GM19452 (cell line): ENCODE data around the gene ESPNL.

Experiments
- ATAC-seq: cut with Tn5 transposase; IDR thresholded peaks from one replicate; pipeline ENCODE4 v1.9.1; 2021; ENCODE audit not compliant: unreplicated experiment

ESPNL gene

GRCh38 chr2:238075397-238075796, 24.7 kb upstream of the ESPNL start:
- ATAC-seq: no peak

GRCh38 chr2:238077292-238077691, 22.8 kb upstream of the ESPNL start:
- no peak for ATAC-seq

GRCh38 chr2:238079874-238080327, 20.2 kb upstream of the ESPNL start:
- ATAC-seq: no peak

- no peak for ATAC-seq
Measured at GRCh38 chr2:238080518-238080917, 19.6 kb upstream of the ESPNL start.

GRCh38 chr2:238081150-238081549, 19.0 kb upstream of the ESPNL start:
- ATAC-seq: no peak

- ATAC-seq: no peak
Measured at GRCh38 chr2:238081561-238081960, 18.6 kb upstream of the ESPNL start.

GRCh38 chr2:238082151-238082550, 18.0 kb upstream of the ESPNL start:
- ATAC-seq: no peak

- no peak for ATAC-seq
Measured at GRCh38 chr2:238082827-238083226, 17.3 kb upstream of the ESPNL start.

- no peak for ATAC-seq
Measured at GRCh38 chr2:238083919-238084318, 16.2 kb upstream of the ESPNL start.

- ATAC-seq: no peak
Measured at GRCh38 chr2:238084761-238085160, 15.4 kb upstream of the ESPNL start.

- no peak for ATAC-seq
Measured at GRCh38 chr2:238085899-238086298, 14.2 kb upstream of the ESPNL start.

- ATAC-seq: no peak
Measured at GRCh38 chr2:238087211-238087610, 12.9 kb upstream of the ESPNL start.

- ATAC-seq: no peak
Measured at GRCh38 chr2:238090887-238091286, 9.3 kb upstream of the ESPNL start.

- ATAC-seq: no peak
Measured at GRCh38 chr2:238091436-238092060, 8.6 kb upstream of the ESPNL start.

GRCh38 chr2:238092486-238093035, 7.6 kb upstream of the ESPNL start:
- no peak for ATAC-seq

GRCh38 chr2:238093181-238094140, 6.7 kb upstream of the ESPNL start:
- no peak for ATAC-seq

- no peak for ATAC-seq
Measured at GRCh38 chr2:238094438-238095022, 5.6 kb upstream of the ESPNL start.

GRCh38 chr2:238095143-238095542, 5.0 kb upstream of the ESPNL start:
- no peak for ATAC-seq

- ATAC-seq: no peak
Measured at GRCh38 chr2:238096311-238097011, 3.7 kb upstream of the ESPNL start.

GRCh38 chr2:238097201-238097987, 2.7 kb upstream of the ESPNL start:
- ATAC-seq: no peak
